HEK293 (cell line): ENCODE measurements around the gene NAP1L4.

Experiments used
- CTCF ChIA-PET: fragments of 350-600 bp; formaldehyde crosslinking; extraction: SDS; loops from one replicate; lab custom pipeline; 2021; ENCODE audit warnings: antibody characterized with exemption; lab: Yijun Ruan, JAX
- POLR2A ChIA-PET: fragments of 300-600 bp; formaldehyde crosslinking; extraction: SDS; loops from one replicate; lab custom pipeline; 2020; ENCODE audit warnings: antibody characterized with exemption, inconsistent platforms; lab: Yijun Ruan, JAX
- H3K27ac ChIP-seq: fragments of 200-500 bp; sonication (Bioruptor generic); 2 replicates; pipeline ENCODE4 v1.5.1; 2014; ENCODE audit warnings: low read depth, low read length, control low read depth, inconsistent platforms; ENCODE audit errors: extremely low read depth
- H3K36me3 ChIP-seq, 2 experiments: fragments of 200-500 bp in 1 of 2; sonication (Bioruptor generic) in 1 of 2; 1 replicate in 1 of 2; 2 replicates in 1 of 2; pipeline ENCODE4 v1.5.1; 2014 to 2017; ENCODE audit warnings: inconsistent platforms in 2 of 2, low read length in 2 of 2; ENCODE audit not compliant: control insufficient read depth in 2 of 2, insufficient read depth in 1 of 2
- H3K4me1 ChIP-seq: fragments of 200-500 bp; sonication (Bioruptor generic); 2 replicates; pipeline ENCODE4 v1.5.1; 2014; ENCODE audit warnings: mild to moderate bottlenecking, low read length, inconsistent platforms; ENCODE audit not compliant: control insufficient read depth, insufficient read depth
- H3K4me3 ChIP-seq: 2 replicates; pipeline ENCODE4 v1.5.1; 2011; ENCODE audit warnings: low read depth, mild to moderate bottlenecking, control low read depth, low read length, moderate library complexity
- H3K9me3 ChIP-seq: fragments of 200-500 bp; sonication (Bioruptor generic); 2 replicates; pipeline ENCODE4 v1.5.1; 2014; ENCODE audit warnings: low read depth, low read length, inconsistent platforms; ENCODE audit not compliant: control insufficient read depth, insufficient read depth
- KLF9 ChIP-seq: fragments of 450-650 bp; formaldehyde crosslinking; IDR thresholded peaks from 2 replicates; pipeline ENCODE4 v1.5.1; 2016; ENCODE audit warnings: missing biosample characterization, missing genetic modification characterization, low read depth
- SETDB1 ChIP-seq: IDR thresholded peaks from one replicate; pipeline ENCODE4 v1.6.1; 2017; ENCODE audit warnings: mild to moderate bottlenecking, low read length, moderate library complexity, mixed read lengths; ENCODE audit not compliant: insufficient read length
- ZBTB10 ChIP-seq: fragments of 450-650 bp; formaldehyde crosslinking; IDR thresholded peaks from 2 replicates; pipeline ENCODE4 v1.5.1; 2016; ENCODE audit warnings: missing biosample characterization, missing genetic modification characterization
- ZEB2 ChIP-seq: fragments of 450-650 bp; formaldehyde crosslinking; IDR thresholded peaks from 2 replicates; pipeline ENCODE4 v1.5.1; 2016; ENCODE audit warnings: missing biosample characterization, missing genetic modification characterization
- ZNF112 ChIP-seq: fragments of 450-650 bp; formaldehyde crosslinking; IDR thresholded peaks from 2 replicates; pipeline ENCODE4 v1.5.0; 2017; ENCODE audit warnings: missing biosample characterization, missing genetic modification characterization
- ZNF114 ChIP-seq: fragments of 450-650 bp; formaldehyde crosslinking; IDR thresholded peaks from 2 replicates; pipeline ENCODE4 v1.5.0; 2017; ENCODE audit warnings: missing biosample characterization, missing genetic modification characterization
- ZNF155 ChIP-seq: fragments of 450-650 bp; formaldehyde crosslinking; IDR thresholded peaks from 2 replicates; pipeline ENCODE4 v1.5.1; 2016; ENCODE audit warnings: missing biosample characterization, missing genetic modification characterization
- ZNF16 ChIP-seq: fragments of 450-650 bp; formaldehyde crosslinking; IDR thresholded peaks from 2 replicates; pipeline ENCODE4 v1.5.1; 2016; ENCODE audit warnings: low read depth, missing biosample characterization, missing genetic modification characterization
- ZNF214 ChIP-seq: fragments of 450-650 bp; formaldehyde crosslinking; IDR thresholded peaks from 2 replicates; pipeline ENCODE4 v1.5.1; 2017; ENCODE audit warnings: missing biosample characterization, mild to moderate bottlenecking, missing genetic modification characterization, borderline replicate concordance
- ZNF24 ChIP-seq: fragments of 450-650 bp; formaldehyde crosslinking; IDR thresholded peaks from 2 replicates; pipeline ENCODE4 v1.5.1; 2016; ENCODE audit warnings: missing biosample characterization, missing genetic modification characterization
- ZNF26 ChIP-seq: fragments of 450-650 bp; formaldehyde crosslinking; IDR thresholded peaks from 2 replicates; pipeline ENCODE4 v1.5.1; 2016; ENCODE audit warnings: missing biosample characterization, missing genetic modification characterization
- ZNF266 ChIP-seq: fragments of 450-650 bp; formaldehyde crosslinking; IDR thresholded peaks from 2 replicates; pipeline ENCODE4 v1.5.1; 2016; ENCODE audit warnings: missing biosample characterization, missing genetic modification characterization, low read depth
- ZNF302 ChIP-seq: fragments of 450-650 bp; formaldehyde crosslinking; IDR thresholded peaks from 2 replicates; pipeline ENCODE4 v1.5.1; 2016; ENCODE audit warnings: missing biosample characterization, missing genetic modification characterization, low read depth
- ZNF341 ChIP-seq: fragments of 450-650 bp; formaldehyde crosslinking; IDR thresholded peaks from 2 replicates; pipeline ENCODE4; 2016; ENCODE audit warnings: low read depth, missing biosample characterization, missing genetic modification characterization
- ZNF677 ChIP-seq: fragments of 450-650 bp; IDR thresholded peaks from 2 replicates; pipeline ENCODE4 v1.5.0; 2018; ENCODE audit warnings: missing biosample characterization, mild to moderate bottlenecking, missing genetic modification characterization, moderate library complexity
- ZNF843 ChIP-seq: fragments of 450-650 bp; formaldehyde crosslinking; IDR thresholded peaks from 2 replicates; pipeline ENCODE4 v1.5.1; 2016; ENCODE audit warnings: missing biosample characterization, missing genetic modification characterization

NAP1L4 gene

GRCh38 chr11:2940921-2941821 is 51.0 kb downstream of the NAP1L4 start:
- POLR2A ChIA-PET = interaction anchor here (1.1 kb wide), 1 partner anchor 16 kb away, joined by 3 read pairs; no protein-coding TSS in a partner anchor
- Histone ChIP-seq H3K9me3 (no peaks in the 10 kb centered on the region), H3K4me1 (no peaks in the 10 kb centered on the region), H3K4me3 (no peak overlapping the region), H3K36me3 (peaks cover 0 to 33% of the 10 kb centered on the region in 2 experiments; a peak in 1 of 3 replicates), H3K27ac (no peak overlapping the region)
- TF ChIP-seq ZNF302 = no peak
- peak; percentile 65 for TF ChIP-seq ZNF341
- CTCF ChIA-PET = interaction anchor here (2.9 kb wide), 1 partner anchor 11 kb away, joined by 9 read pairs; the partner anchor contains the start of gene PHLDA2

GRCh38 chr11:2940147-2940920 is 51.8 kb downstream of the NAP1L4 start:
- CTCF ChIA-PET = interaction anchor here (0.6 to 2.9 kb wide), 3 partner anchors 10 to 170 kb away, joined by 3 to 9 read pairs (median 3); partner anchors contain the start of gene PHLDA2
- Histone ChIP-seq H3K9me3 (no peaks in the 10 kb centered on the region), H3K27ac (no peak overlapping the region)
- TF ChIP-seq ZNF24 (no peak), ZNF155 (no peak), ZNF114 (no peak), ZNF266 (tag by site-specific recombination) (no peak), KLF9 (tag by site-specific recombination) (no peak), ZNF677 (tag by site-specific recombination) (no peak), ZNF112 (tag by site-specific recombination) (no peak), ZNF214 (tag by site-specific recombination) (no peak), ZNF843 (tag by site-specific recombination) (no peak), ZNF26 (tag by site-specific recombination) (no peak), ZNF16 (no peak), ZBTB10 (tag by site-specific recombination) (no peak), ZEB2 (tag by site-specific recombination) (no peak), SETDB1 (no peak)
- TF ChIP-seq, all 188 proteins: peak for 0
- H3K4me3 ChIP-seq = no peak overlapping the region
- POLR2A ChIA-PET = interaction anchor here (1.1 kb wide), 1 partner anchor 17 kb away, joined by 3 read pairs; no protein-coding TSS in a partner anchor
- peaks cover 0 to 25% of the 10 kb centered on the region in 2 experiments; a peak in 1 of 3 replicates for H3K36me3 ChIP-seq
- H3K4me1 ChIP-seq = no peaks in the 10 kb centered on the region
